ENCODE results near the gene GSTP1. TPM values are rescaled to one million over a fixed set of nuclear protein-coding genes. Genes with fewer than 3 reads are reported as not detected.

GSTP1 gene
- polyA plus RNA-seq = 1,000 to 10,000 TPM in 2 of 4 donors, 100 to 1,000 TPM in 2; 714 to 1,471 (median 1,003) TPM
- long read RNA-seq, donor 1, transcript GSTP1-202 (7 exons, 961 nt) = major isoform, 1,334 of 1,906 reads
- long read RNA-seq, donor 1, transcript GSTP1-203 (3 exons, 736 nt) = minor isoform, 91 of 1,906 reads
- long read RNA-seq, donor 1, partial matches to known transcripts = 428 of 1,906 reads
- long read RNA-seq, donor 1, other reads (novel, unspliced or antisense) = 52 of 1,906 reads
- long read RNA-seq, donor 2, transcript GSTP1-203 (3 exons, 736 nt) = minor isoform, 21 of 491 reads
- long read RNA-seq, donor 2, transcript GSTP1-202 (7 exons, 961 nt) = major isoform, 339 of 491 reads
- long read RNA-seq, donor 2, partial matches to known transcripts = 130 of 491 reads
- long read RNA-seq, donor 2, other reads (novel, unspliced or antisense) = 0 of 491 reads
- long read RNA-seq, donor 3, transcript GSTP1-202 (7 exons, 961 nt) = major isoform, 456 of 745 reads
- long read RNA-seq, donor 3, transcript GSTP1-203 (3 exons, 736 nt) = minor isoform, 36 of 745 reads
- long read RNA-seq, donor 3, partial matches to known transcripts = 237 of 745 reads
- long read RNA-seq, donor 3, other reads (novel, unspliced or antisense) = 14 of 745 reads
- long read RNA-seq, donor 4, transcript GSTP1-202 (7 exons, 961 nt) = major isoform, 21 of 28 reads
- long read RNA-seq, donor 4, partial matches to known transcripts = 6 of 28 reads
- long read RNA-seq, donor 4, other reads (novel, unspliced or antisense) = 0 of 28 reads
- long read RNA-seq, donor 5, transcript GSTP1-203 (3 exons, 736 nt) = minor isoform, 19 of 263 reads
- long read RNA-seq, donor 5, transcript GSTP1-202 (7 exons, 961 nt) = major isoform, 137 of 263 reads
- long read RNA-seq, donor 5, partial matches to known transcripts = 107 of 263 reads
- long read RNA-seq, donor 5, other reads (novel, unspliced or antisense) = 0 of 263 reads
- long read RNA-seq, donor 6, transcript GSTP1-202 (7 exons, 961 nt) = major isoform, 592 of 816 reads
- long read RNA-seq, donor 6, transcript GSTP1-203 (3 exons, 736 nt) = minor isoform, 38 of 816 reads
- long read RNA-seq, donor 6, partial matches to known transcripts = 180 of 816 reads
- long read RNA-seq, donor 6, other reads (novel, unspliced or antisense) = 5 of 816 reads
- long read RNA-seq, donor 7 = 0 reads
- long read RNA-seq, donor 8, transcript GSTP1-202 (7 exons, 961 nt) = major isoform, 41 of 43 reads
- long read RNA-seq, donor 8, partial matches to known transcripts = 0 of 43 reads
- long read RNA-seq, donor 8, other reads (novel, unspliced or antisense) = 0 of 43 reads
- long read RNA-seq, donor 9, transcript GSTP1-203 (3 exons, 736 nt) = minor isoform, 5 of 181 reads
- long read RNA-seq, donor 9, transcript GSTP1-202 (7 exons, 961 nt) = major isoform, 72 of 181 reads
- long read RNA-seq, donor 9, partial matches to known transcripts = 104 of 181 reads
- long read RNA-seq, donor 9, other reads (novel, unspliced or antisense) = 0 of 181 reads
- long read RNA-seq, donor 10, transcript GSTP1-202 (7 exons, 961 nt) = major isoform, 490 of 751 reads
- long read RNA-seq, donor 10, transcript GSTP1-203 (3 exons, 736 nt) = minor isoform, 44 of 751 reads
- long read RNA-seq, donor 10, partial matches to known transcripts = 207 of 751 reads
- long read RNA-seq, donor 10, other reads (novel, unspliced or antisense) = 6 of 751 reads

GRCh38 chr11:67583247-67584204 is at the start of gene GSTP1:
Gene GSTP1 (plus strand): TSS chr11:67583812. CDS start chr11:67583844, 32 bp downstream.
- FAIRE-seq = no peak
- no peaks in the 10 kb centered on the region for H3K9me3 ChIP-seq (ENCODE audit: control insufficient read depth in 2 of 2, insufficient read depth in 1 of 2, low read depth in 1 of 2, low read length in 1 of 2)
- peaks cover 4 to 54% (median 4%) of the 10 kb centered on the region in 3 donors for H3K4me1 ChIP-seq (ENCODE audit: control insufficient read depth in 3 of 3, insufficient read depth in 2 of 3, low read depth in 1 of 3, low read length in 2 of 3)
- DNase-seq = peak; percentile 86 to 97
- H3K36me3 ChIP-seq (ENCODE audit: control insufficient read depth in 3 of 3, insufficient read depth in 2 of 3, low read depth in 1 of 3, low read length in 3 of 3) = peaks cover 5 to 41% (median 7%) of the 10 kb centered on the region in 3 donors
- H3K4me3 ChIP-seq (ENCODE audit: low read depth in 1 of 3, low read length in 3 of 3) = peak within 1 kb of the TSS; percentile 52 to 81 (median 65)
- H3K27ac ChIP-seq (ENCODE audit: low read depth in 1 of 3, low read length in 2 of 3) = peak within 1 kb of the TSS; percentile 85 to 98 (median 96)
- WGBS, 3 donors = 1 to 2% (median 2%) methylated on average over 52 to 81 of the region's 81 CpGs
- no peaks in the 10 kb centered on the region for H3K27me3 ChIP-seq (ENCODE audit: control insufficient read depth in 3 of 3, insufficient read depth in 3 of 3, low read length in 3 of 3)

GRCh38 chr11:67534070-67534679 is 49.4 kb upstream of the GSTP1 start:
- no peak for DNase-seq
- H3K27ac ChIP-seq (ENCODE audit: low read depth in 1 of 3, low read length in 2 of 3) = no peak overlapping the region
- peaks cover 0 to 11% (median 0%) of the 10 kb centered on the region in 3 donors for H3K4me1 ChIP-seq (ENCODE audit: control insufficient read depth in 3 of 3, insufficient read depth in 2 of 3, low read depth in 1 of 3, low read length in 2 of 3)
- no peak for FAIRE-seq
- no peak overlapping the region for H3K4me3 ChIP-seq (ENCODE audit: low read depth in 1 of 3, low read length in 3 of 3)
- WGBS, 3 donors = 41 to 43% (median 41%) methylated on average over 4 of the region's 4 CpGs
- H3K27me3 ChIP-seq (ENCODE audit: control insufficient read depth in 3 of 3, insufficient read depth in 3 of 3, low read length in 3 of 3) = no peaks in the 10 kb centered on the region
- H3K9me3 ChIP-seq (ENCODE audit: control insufficient read depth in 2 of 2, insufficient read depth in 1 of 2, low read depth in 1 of 2, low read length in 1 of 2) = peaks cover 0 to 14% of the 10 kb centered on the region in 2 donors
- H3K36me3 ChIP-seq (ENCODE audit: control insufficient read depth in 3 of 3, insufficient read depth in 2 of 3, low read depth in 1 of 3, low read length in 3 of 3) = no peaks in the 10 kb centered on the region

- 18 to 60% (median 35%) methylated on average over 1 of the region's 1 CpG for WGBS, 3 donors
- H3K36me3 ChIP-seq (ENCODE audit: control insufficient read depth in 3 of 3, insufficient read depth in 2 of 3, low read depth in 1 of 3, low read length in 3 of 3) = no peaks in the 10 kb centered on the region
- H3K4me3 ChIP-seq (ENCODE audit: low read depth in 1 of 3, low read length in 3 of 3) = no peak overlapping the region
- peaks cover 0 to 14% of the 10 kb centered on the region in 2 donors for H3K9me3 ChIP-seq (ENCODE audit: control insufficient read depth in 2 of 2, insufficient read depth in 1 of 2, low read depth in 1 of 2, low read length in 1 of 2)
- FAIRE-seq (no peak), DNase-seq (peak; percentile 26 to 68)
- peak overlapping the region in 1 of 3 donors; percentile 34 for H3K27ac ChIP-seq (ENCODE audit: low read depth in 1 of 3, low read length in 2 of 3)
- peaks cover 0 to 11% (median 0%) of the 10 kb centered on the region in 3 donors for H3K4me1 ChIP-seq (ENCODE audit: control insufficient read depth in 3 of 3, insufficient read depth in 2 of 3, low read depth in 1 of 3, low read length in 2 of 3)
- H3K27me3 ChIP-seq (ENCODE audit: control insufficient read depth in 3 of 3, insufficient read depth in 3 of 3, low read length in 3 of 3) = no peaks in the 10 kb centered on the region
These were observed 48.1 kb upstream of the GSTP1 start for GRCh38 chr11:67535561-67535960.

- Histone ChIP-seq H3K9me3 (ENCODE audit: control insufficient read depth in 2 of 2, insufficient read depth in 1 of 2, low read depth in 1 of 2, low read length in 1 of 2) (peaks cover 0 to 13% of the 10 kb centered on the region in 2 donors), H3K36me3 (ENCODE audit: control insufficient read depth in 3 of 3, insufficient read depth in 2 of 3, low read depth in 1 of 3, low read length in 3 of 3) (no peaks in the 10 kb centered on the region), H3K27me3 (ENCODE audit: control insufficient read depth in 3 of 3, insufficient read depth in 3 of 3, low read length in 3 of 3) (no peaks in the 10 kb centered on the region), H3K27ac (ENCODE audit: low read depth in 1 of 3, low read length in 2 of 3) (no peak overlapping the region), H3K4me1 (ENCODE audit: control insufficient read depth in 3 of 3, insufficient read depth in 2 of 3, low read depth in 1 of 3, low read length in 2 of 3) (peaks cover 0 to 17% (median 2%) of the 10 kb centered on the region in 3 donors), H3K4me3 (ENCODE audit: low read depth in 1 of 3, low read length in 3 of 3) (no peak overlapping the region)
- FAIRE-seq (no peak), DNase-seq (no peak)
- 71 to 76% (median 73%) methylated on average over 6 of the region's 6 CpGs for WGBS, 3 donors
These were observed 45.3 kb upstream of the GSTP1 start for GRCh38 chr11:67538306-67538705.

GRCh38 chr11:67538823-67539505 is 44.6 kb upstream of the GSTP1 start:
- no peaks in the 10 kb centered on the region for H3K27me3 ChIP-seq (ENCODE audit: control insufficient read depth in 3 of 3, insufficient read depth in 3 of 3, low read length in 3 of 3)
- peaks cover 0 to 14% (median 2%) of the 10 kb centered on the region in 3 donors for H3K4me1 ChIP-seq (ENCODE audit: control insufficient read depth in 3 of 3, insufficient read depth in 2 of 3, low read depth in 1 of 3, low read length in 2 of 3)
- H3K9me3 ChIP-seq (ENCODE audit: control insufficient read depth in 2 of 2, insufficient read depth in 1 of 2, low read depth in 1 of 2, low read length in 1 of 2) = peaks cover 0 to 7% of the 10 kb centered on the region in 2 donors
- WGBS, 3 donors = 85 to 87% (median 85%) methylated on average over 10 of the region's 10 CpGs
- no peak for FAIRE-seq
- H3K27ac ChIP-seq (ENCODE audit: low read depth in 1 of 3, low read length in 2 of 3) = no peak overlapping the region
- no peak for DNase-seq
- no peak overlapping the region for H3K4me3 ChIP-seq (ENCODE audit: low read depth in 1 of 3, low read length in 3 of 3)
- H3K36me3 ChIP-seq (ENCODE audit: control insufficient read depth in 3 of 3, insufficient read depth in 2 of 3, low read depth in 1 of 3, low read length in 3 of 3) = no peaks in the 10 kb centered on the region

GRCh38 chr11:67539550-67539949 is 44.1 kb upstream of the GSTP1 start:
- H3K27ac ChIP-seq (ENCODE audit: low read depth in 1 of 3, low read length in 2 of 3) = no peak overlapping the region
- peaks cover 0 to 6% of the 10 kb centered on the region in 2 donors for H3K9me3 ChIP-seq (ENCODE audit: control insufficient read depth in 2 of 2, insufficient read depth in 1 of 2, low read depth in 1 of 2, low read length in 1 of 2)
- FAIRE-seq (no peak), DNase-seq (peak in 1 of 2 donors; percentile 40)
- H3K36me3 ChIP-seq (ENCODE audit: control insufficient read depth in 3 of 3, insufficient read depth in 2 of 3, low read depth in 1 of 3, low read length in 3 of 3) = no peaks in the 10 kb centered on the region
- H3K27me3 ChIP-seq (ENCODE audit: control insufficient read depth in 3 of 3, insufficient read depth in 3 of 3, low read length in 3 of 3) = no peaks in the 10 kb centered on the region
- peaks cover 0 to 19% (median 2%) of the 10 kb centered on the region in 3 donors for H3K4me1 ChIP-seq (ENCODE audit: control insufficient read depth in 3 of 3, insufficient read depth in 2 of 3, low read depth in 1 of 3, low read length in 2 of 3)
- H3K4me3 ChIP-seq (ENCODE audit: low read depth in 1 of 3, low read length in 3 of 3) = no peak overlapping the region
- WGBS, 3 donors = 64 to 79% (median 70%) methylated on average over 4 of the region's 4 CpGs

Measured in small intestine (tissue), 16 donors.